Stomach (tissue), 4 donors: ENCODE results near the gene VAPA.

Source experiments
- POLR2A ChIP-seq, 4 donors: fragments of 450-650 bp; IDR thresholded peaks; one replicate each; pipeline ENCODE4 v1.6.1; 2016; ENCODE audit warnings: antibody characterized with exemption in 4 of 4, control low read depth in 2 of 4, mild to moderate bottlenecking in 1 of 4, moderate library complexity in 1 of 4
- POLR2AphosphoS5 ChIP-seq, 3 donors: sonication (generic); formaldehyde crosslinking; IDR thresholded peaks; one replicate each; pipeline ENCODE4 v1.6.1; 2016; ENCODE audit warnings: antibody characterized with exemption in 3 of 3
- TF ChIP-seq, protein P1 (sequence below), 7 experiments: fragments of 450-650 bp in 4 of 7; fragments of 200-600 bp in 3 of 7; sonication (generic) in 3 of 7; IDR thresholded peaks; one replicate each; pipeline ENCODE4 v1.5.1; 2016 to 2019; ENCODE audit warnings: antibody characterized with exemption in 7 of 7, control low read depth in 2 of 7, mild to moderate bottlenecking in 1 of 7

DNA sequence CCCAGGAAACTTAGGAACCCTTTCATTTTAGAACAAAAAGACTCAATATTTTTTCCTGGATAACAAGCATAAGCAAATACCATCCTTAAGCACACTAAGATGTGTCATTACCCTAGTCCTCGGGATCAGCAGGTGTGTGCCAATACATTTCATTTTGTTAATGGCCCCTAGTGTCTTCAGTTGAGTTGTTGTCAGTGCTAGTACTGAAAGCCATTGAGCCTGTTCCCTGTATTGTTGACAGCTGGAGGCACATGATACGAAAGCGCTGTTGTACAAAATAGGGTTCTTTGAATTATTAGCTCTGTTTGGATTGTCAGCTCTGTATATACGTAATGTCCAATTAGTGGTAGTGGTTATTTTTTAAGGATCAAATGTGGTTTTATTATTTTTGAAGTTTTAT, 29.5 kb downstream of the VAPA start:
- TF ChIP-seq, protein P1, sequence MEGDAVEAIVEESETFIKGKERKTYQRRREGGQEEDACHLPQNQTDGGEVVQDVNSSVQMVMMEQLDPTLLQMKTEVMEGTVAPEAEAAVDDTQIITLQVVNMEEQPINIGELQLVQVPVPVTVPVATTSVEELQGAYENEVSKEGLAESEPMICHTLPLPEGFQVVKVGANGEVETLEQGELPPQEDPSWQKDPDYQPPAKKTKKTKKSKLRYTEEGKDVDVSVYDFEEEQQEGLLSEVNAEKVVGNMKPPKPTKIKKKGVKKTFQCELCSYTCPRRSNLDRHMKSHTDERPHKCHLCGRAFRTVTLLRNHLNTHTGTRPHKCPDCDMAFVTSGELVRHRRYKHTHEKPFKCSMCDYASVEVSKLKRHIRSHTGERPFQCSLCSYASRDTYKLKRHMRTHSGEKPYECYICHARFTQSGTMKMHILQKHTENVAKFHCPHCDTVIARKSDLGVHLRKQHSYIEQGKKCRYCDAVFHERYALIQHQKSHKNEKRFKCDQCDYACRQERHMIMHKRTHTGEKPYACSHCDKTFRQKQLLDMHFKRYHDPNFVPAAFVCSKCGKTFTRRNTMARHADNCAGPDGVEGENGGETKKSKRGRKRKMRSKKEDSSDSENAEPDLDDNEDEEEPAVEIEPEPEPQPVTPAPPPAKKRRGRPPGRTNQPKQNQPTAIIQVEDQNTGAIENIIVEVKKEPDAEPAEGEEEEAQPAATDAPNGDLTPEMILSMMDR (IDR thresholded peaks at IDR 0.05): no peak
- TF ChIP-seq POLR2AphosphoS5 (IDR thresholded peaks at IDR 0.05) (no peak), POLR2A (IDR thresholded peaks at IDR 0.05) (no peak)
